Mesenchymal stem cell (in vitro differentiated cells and primary cell): Measurements from ENCODE around the gene PPARGC1A.

Source experiments
- DNase-seq: peaks from one replicate; pipeline ENCODE4 v3.0.0-alpha.2; 2013
- H2AFZ ChIP-seq: one replicate; pipeline ENCODE4 v1.6.1; 2013; ENCODE audit warnings: low read depth, mild to moderate bottlenecking, control low read depth, inconsistent platforms, low read length, moderate library complexity
- H2AK5ac ChIP-seq: 2 replicates; pipeline ENCODE4 v1.6.1; 2013; ENCODE audit warnings: low read length, moderate library complexity, mild to moderate bottlenecking, inconsistent platforms; ENCODE audit not compliant: severe bottlenecking
- H2BK120ac ChIP-seq: one replicate; pipeline ENCODE4 v1.6.1; 2013; ENCODE audit warnings: low read depth, mild to moderate bottlenecking, inconsistent platforms, low read length, moderate library complexity
- H2BK12ac ChIP-seq, 2 experiments: one replicate each; pipeline ENCODE4 v1.6.1; 2013; ENCODE audit warnings: inconsistent platforms in 2 of 2, low read length in 2 of 2, mild to moderate bottlenecking in 2 of 2, moderate library complexity in 2 of 2, control low read depth in 1 of 2
- H2BK15ac ChIP-seq: one replicate; pipeline ENCODE4 v1.6.1; 2013; ENCODE audit warnings: mild to moderate bottlenecking, low read depth, inconsistent platforms; ENCODE audit not compliant: poor library complexity, severe bottlenecking
- H2BK5ac ChIP-seq: 2 replicates; pipeline ENCODE4 v1.6.1; 2013; ENCODE audit warnings: low read depth, mild to moderate bottlenecking, low read length, control low read depth, inconsistent platforms; ENCODE audit not compliant: poor library complexity, severe bottlenecking
- H3K14ac ChIP-seq, 2 experiments: one replicate each; pipeline ENCODE4 v1.6.1; 2013; ENCODE audit warnings: inconsistent platforms in 2 of 2, low read length in 2 of 2, control low read depth in 1 of 2, mild to moderate bottlenecking in 1 of 2, moderate library complexity in 1 of 2
- H3K18ac ChIP-seq, 2 experiments: one replicate each; pipeline ENCODE4 v1.6.1; 2013; ENCODE audit warnings: inconsistent platforms in 2 of 2, low read length in 2 of 2, control low read depth in 1 of 2, low read depth in 1 of 2, mild to moderate bottlenecking in 1 of 2
- H3K23ac ChIP-seq, 2 experiments: one replicate each; pipeline ENCODE4 v1.6.1; 2013; ENCODE audit warnings: inconsistent platforms in 2 of 2, low read length in 2 of 2, mild to moderate bottlenecking in 2 of 2, moderate library complexity in 2 of 2, control low read depth in 1 of 2
- H3K27ac ChIP-seq: 2 replicates; pipeline ENCODE4 v1.5.1; 2013; ENCODE audit warnings: mild to moderate bottlenecking, moderate library complexity, low read length, control low read depth, inconsistent platforms; ENCODE audit not compliant: poor library complexity, severe bottlenecking
- H3K27me3 ChIP-seq, 2 experiments: 2 replicates each; pipeline versions ENCODE4 v1.6.1 to v1.7.0; 2013; ENCODE audit warnings: low read length in 2 of 2, mild to moderate bottlenecking in 2 of 2, moderate library complexity in 2 of 2, control low read depth in 1 of 2, inconsistent platforms in 1 of 2; ENCODE audit not compliant: control insufficient read depth in 1 of 2, insufficient read depth in 1 of 2
- H3K36me3 ChIP-seq, 2 experiments: 2 replicates each; pipeline versions ENCODE4 v1.6.1 to v1.7.0; 2013; ENCODE audit warnings: low read length in 2 of 2, control low read depth in 1 of 2, inconsistent platforms in 1 of 2, low read depth in 1 of 2, mild to moderate bottlenecking in 1 of 2; ENCODE audit not compliant: insufficient read depth in 2 of 2, control insufficient read depth in 1 of 2
- H3K4ac ChIP-seq, 2 experiments: one replicate each; pipeline ENCODE4 v1.6.1; 2013; ENCODE audit warnings: inconsistent platforms in 2 of 2, low read length in 2 of 2, mild to moderate bottlenecking in 2 of 2, moderate library complexity in 2 of 2, control low read depth in 1 of 2, low read depth in 1 of 2
- H3K4me1 ChIP-seq: 2 replicates; pipeline ENCODE4 v1.6.1; 2013; ENCODE audit warnings: low read depth, low read length, control low read depth; ENCODE audit not compliant: control insufficient read depth, insufficient read depth
- H3K4me2 ChIP-seq: 2 replicates; pipeline ENCODE4 v1.6.1; 2013; ENCODE audit warnings: low read length, mild to moderate bottlenecking, inconsistent platforms; ENCODE audit not compliant: poor library complexity, severe bottlenecking
- H3K4me3 ChIP-seq, 2 experiments: 2 replicates each; pipeline versions ENCODE4 v1.5.1 to v1.7.0; 2013; ENCODE audit warnings: low read length in 2 of 2, mild to moderate bottlenecking in 2 of 2, control low read depth in 1 of 2, low read depth in 1 of 2; ENCODE audit not compliant: insufficient read depth in 1 of 2
- H3K79me1 ChIP-seq: replicated peaks from 2 replicates; pipeline ENCODE4 v1.6.1; 2013; ENCODE audit warnings: mild to moderate bottlenecking, control low read depth, low read length, inconsistent platforms; ENCODE audit not compliant: poor library complexity, severe bottlenecking
- H3K9ac ChIP-seq: 2 replicates; pipeline ENCODE4 v1.7.0; 2013; ENCODE audit warnings: mild to moderate bottlenecking, low read length, moderate library complexity
- H3K9me3 ChIP-seq: 2 replicates; pipeline ENCODE4 v1.7.0; 2013; ENCODE audit warnings: mild to moderate bottlenecking, low read length; ENCODE audit not compliant: control insufficient read depth
- H4K8ac ChIP-seq: one replicate; pipeline ENCODE4 v1.6.1; 2013; ENCODE audit warnings: inconsistent platforms, mild to moderate bottlenecking, low read length, moderate library complexity
- H4K91ac ChIP-seq: one replicate; pipeline ENCODE4 v1.6.1; 2013; ENCODE audit warnings: mild to moderate bottlenecking, low read length, inconsistent platforms
- WGBS: methylation state at CpG from one replicate; pipeline ENCODE4 v1.1.7; 2013; ENCODE audit warnings: mixed read lengths; 5-methylcytosine and 5-hydroxymethylcytosine counted together

Gene PPARGC1A

GRCh38 chr4:23835774-23836478 lies 53.9 kb downstream of the PPARGC1A start:
- no peaks in the 10 kb centered on the region for H3K27me3 ChIP-seq
- no peak overlapping the region for H2BK5ac ChIP-seq
- H3K36me3 ChIP-seq, result no peaks in the 10 kb centered on the region
- H2BK120ac ChIP-seq, result no peak overlapping the region
- H3K4me2 ChIP-seq, result no peak overlapping the region
- H2AK5ac ChIP-seq, result no peak overlapping the region
- H3K14ac ChIP-seq, result no peak overlapping the region
- H3K27ac ChIP-seq, result no peak overlapping the region
- H4K8ac ChIP-seq, result no peak overlapping the region
- H3K9ac ChIP-seq, result no peak overlapping the region
- no peaks in the 10 kb centered on the region for H3K9me3 ChIP-seq
- H3K79me1 ChIP-seq, result no peaks in the 10 kb centered on the region
- no peak overlapping the region for H3K23ac ChIP-seq
- no peak overlapping the region for H3K18ac ChIP-seq
- no peak overlapping the region for H2BK15ac ChIP-seq
- H3K4me3 ChIP-seq, result no peak overlapping the region
- no peak for DNase-seq
- H4K91ac ChIP-seq, result no peak overlapping the region
- 84% methylated on average over 7 of the region's 8 CpGs for WGBS
- no peaks in the 10 kb centered on the region for H3K4me1 ChIP-seq
- H3K4ac ChIP-seq, result no peak overlapping the region
- H2AFZ ChIP-seq, result no peak overlapping the region
- no peak overlapping the region for H2BK12ac ChIP-seq

- H3K4ac ChIP-seq, result no peak overlapping the region
- H3K18ac ChIP-seq, result no peak overlapping the region
- H3K4me1 ChIP-seq, result peaks cover 2% of the 10 kb centered on the region
- no peak overlapping the region for H3K4me3 ChIP-seq
- 91% methylated on average over 4 of the region's 4 CpGs for WGBS
- H3K79me1 ChIP-seq, result no peaks in the 10 kb centered on the region
- no peaks in the 10 kb centered on the region for H3K9me3 ChIP-seq
- H4K91ac ChIP-seq, result no peak overlapping the region
- DNase-seq, result no peak
- no peak overlapping the region for H2BK12ac ChIP-seq
- no peak overlapping the region for H3K4me2 ChIP-seq
- H3K9ac ChIP-seq, result no peak overlapping the region
- H2BK120ac ChIP-seq, result no peak overlapping the region
- no peak overlapping the region for H4K8ac ChIP-seq
- peaks cover 0 to 4% of the 10 kb centered on the region in 2 experiments for H3K36me3 ChIP-seq
- H2BK15ac ChIP-seq, result no peak overlapping the region
- no peak overlapping the region for H2BK5ac ChIP-seq
- H3K23ac ChIP-seq, result no peak overlapping the region
- H2AFZ ChIP-seq, result no peak overlapping the region
- H3K14ac ChIP-seq, result no peak overlapping the region
- H3K27me3 ChIP-seq, result no peaks in the 10 kb centered on the region
- no peak overlapping the region for H2AK5ac ChIP-seq
- no peak overlapping the region for H3K27ac ChIP-seq
Measured at GRCh38 chr4:23828779-23829178, 61.1 kb downstream of the PPARGC1A start.

- Histone ChIP-seq H2BK5ac (no peak overlapping the region), H2AFZ (no peak overlapping the region), H2BK12ac (no peak overlapping the region), H3K18ac (no peak overlapping the region), H3K4ac (no peak overlapping the region), H4K91ac (no peak overlapping the region), H3K14ac (no peak overlapping the region), H2BK120ac (no peak overlapping the region), H3K27me3 (no peaks in the 10 kb centered on the region), H4K8ac (no peak overlapping the region), H2BK15ac (no peak overlapping the region), H3K23ac (no peak overlapping the region), H3K9me3 (no peaks in the 10 kb centered on the region), H3K4me1 (peaks cover 2% of the 10 kb centered on the region), H3K79me1 (no peaks in the 10 kb centered on the region), H3K4me3 (no peak overlapping the region), H2AK5ac (no peak overlapping the region), H3K36me3 (peaks cover 0 to 4% of the 10 kb centered on the region in 2 experiments), H3K4me2 (no peak overlapping the region), H3K27ac (no peak overlapping the region), H3K9ac (no peak overlapping the region)
- peak; percentile 70 for DNase-seq
- WGBS, result 72% methylated on average over 8 of the region's 9 CpGs
Measured at GRCh38 chr4:23828020-23828715, 61.7 kb downstream of the PPARGC1A start.

GRCh38 chr4:23822181-23822580 lies 67.7 kb downstream of the PPARGC1A start:
- no peak overlapping the region for H3K4me3 ChIP-seq
- no peak overlapping the region for H3K14ac ChIP-seq

More at GRCh38 chr4:23822181-23822580, 67.7 kb downstream of the PPARGC1A start:
- no peak overlapping the region for H4K8ac ChIP-seq
- no peak overlapping the region for H2AFZ ChIP-seq
- H2BK120ac ChIP-seq, result no peak overlapping the region
- DNase-seq, result no peak
- no peak overlapping the region for H3K18ac ChIP-seq
- 0% methylated on average over 1 of the region's 1 CpG for WGBS
- no peak overlapping the region for H3K9ac ChIP-seq
- H3K4me1 ChIP-seq, result peaks cover 1% of the 10 kb centered on the region
- H3K4ac ChIP-seq, result no peak overlapping the region
- no peak overlapping the region for H3K23ac ChIP-seq
- no peak overlapping the region for H2AK5ac ChIP-seq
- H3K4me2 ChIP-seq, result no peak overlapping the region
- no peak overlapping the region for H2BK15ac ChIP-seq
- H4K91ac ChIP-seq, result no peak overlapping the region
- no peaks in the 10 kb centered on the region for H3K36me3 ChIP-seq
- H2BK12ac ChIP-seq, result no peak overlapping the region
- no peaks in the 10 kb centered on the region for H3K79me1 ChIP-seq
- no peaks in the 10 kb centered on the region for H3K9me3 ChIP-seq
- no peak overlapping the region for H3K27ac ChIP-seq
- H3K27me3 ChIP-seq, result no peaks in the 10 kb centered on the region
- no peak overlapping the region for H2BK5ac ChIP-seq
